Measurements from ENCODE around the gene MSRB1.
"Not testable (repeated sequence)": the region's sequence is repeated elsewhere in the genome, so short reads cannot be mapped to it uniquely, and the experiment has no call there.

MSRB1 gene

DNA sequence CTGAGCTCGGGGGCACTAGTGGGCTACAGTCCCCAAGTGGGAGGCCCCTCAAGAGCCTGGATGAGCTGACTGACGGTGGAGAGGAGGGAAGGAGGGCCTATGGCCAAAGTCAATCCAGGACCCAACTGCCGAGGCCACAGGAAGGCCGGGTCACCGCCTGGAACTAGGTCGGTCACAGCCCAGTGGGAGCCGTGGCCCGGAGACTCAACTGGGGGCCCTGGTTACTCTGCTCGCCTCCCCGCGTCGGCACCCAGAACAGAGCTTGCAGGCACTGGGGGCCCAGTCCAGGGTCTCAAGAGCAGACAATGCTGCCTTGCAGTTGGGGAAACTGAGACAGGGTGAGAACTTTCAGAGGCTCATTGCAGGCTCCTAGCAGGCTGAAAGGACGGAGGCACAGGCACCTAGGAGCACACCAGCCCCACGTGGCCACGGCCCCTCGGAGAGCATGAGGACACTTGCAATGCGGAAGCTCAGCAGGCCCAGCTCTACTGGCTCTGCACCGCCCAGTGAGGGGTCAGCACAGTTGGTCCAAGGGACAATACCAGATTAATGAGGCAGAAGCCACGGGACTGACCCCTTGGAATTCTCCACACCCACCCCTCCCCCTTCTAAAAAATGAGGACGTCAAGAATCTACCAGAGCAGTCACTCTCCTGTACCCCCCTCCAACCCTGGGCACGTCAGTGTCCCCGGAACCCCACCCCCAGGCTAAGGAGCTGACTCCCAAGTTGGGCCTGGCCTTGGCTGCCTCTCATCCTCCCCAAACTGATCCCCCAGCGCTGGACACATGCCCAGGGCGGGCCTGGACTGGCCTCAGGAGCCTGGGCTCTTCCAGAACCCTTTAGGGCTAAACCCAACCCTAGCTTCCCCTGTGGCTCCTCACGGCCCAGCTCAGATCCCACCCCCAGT lies 27.0 kb downstream of the MSRB1 start:
- DNase-seq: no peak

DNA sequence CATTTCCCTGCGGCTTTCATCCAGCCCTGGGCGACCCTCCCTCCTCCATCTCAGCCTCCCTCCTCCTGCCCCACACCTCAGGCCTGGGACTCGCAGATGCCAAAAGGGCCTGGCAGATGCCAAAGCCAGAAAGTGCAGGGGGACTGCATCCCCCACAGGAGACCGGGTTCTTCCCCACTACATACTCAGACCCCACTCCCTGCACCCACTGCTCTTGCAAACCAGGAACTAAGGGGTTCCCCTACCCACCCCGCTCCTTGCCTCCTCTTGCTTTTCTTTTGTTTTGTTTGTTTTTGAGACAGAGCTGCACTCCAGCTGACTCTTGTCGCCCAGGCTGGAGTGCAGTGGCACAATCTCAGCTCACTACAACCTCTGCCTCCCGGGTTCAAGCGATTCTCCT lies 28.0 kb downstream of the MSRB1 start:
- no peak for DNase-seq

DNA sequence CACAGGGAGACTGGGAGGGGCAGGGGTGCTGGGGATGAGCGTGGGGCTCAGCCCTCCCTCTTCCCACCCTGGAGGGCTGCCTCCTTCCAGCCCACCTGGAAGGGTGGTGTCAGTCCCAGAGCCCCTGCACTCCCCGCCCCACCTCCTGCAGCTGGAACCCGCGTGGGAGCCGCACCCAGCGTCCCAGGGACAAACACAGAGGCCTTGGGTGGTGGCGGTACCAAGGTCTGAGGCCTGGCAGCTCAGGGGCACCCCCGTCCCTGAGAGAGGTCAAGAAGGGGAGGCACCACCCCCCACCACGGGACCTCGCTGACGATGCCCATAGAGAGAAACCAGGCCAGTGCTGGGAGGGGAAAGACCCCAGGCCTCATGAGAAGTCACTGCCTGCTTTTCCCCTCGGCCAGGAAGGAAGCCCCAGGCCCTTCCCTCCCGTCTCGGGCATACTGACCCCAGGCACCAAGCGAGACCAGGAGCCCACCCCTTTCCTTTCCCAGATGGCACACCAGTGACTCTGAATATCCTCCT lies 28.9 kb downstream of the MSRB1 start:
- no peak for DNase-seq

GRCh38 chr16:1913327-1914083 lies 29.5 kb downstream of the MSRB1 start:
- DNase-seq: no peak

- DNase-seq: no peak
Measured at GRCh38 chr16:1912215-1912543, 30.8 kb downstream of the MSRB1 start.

DNA sequence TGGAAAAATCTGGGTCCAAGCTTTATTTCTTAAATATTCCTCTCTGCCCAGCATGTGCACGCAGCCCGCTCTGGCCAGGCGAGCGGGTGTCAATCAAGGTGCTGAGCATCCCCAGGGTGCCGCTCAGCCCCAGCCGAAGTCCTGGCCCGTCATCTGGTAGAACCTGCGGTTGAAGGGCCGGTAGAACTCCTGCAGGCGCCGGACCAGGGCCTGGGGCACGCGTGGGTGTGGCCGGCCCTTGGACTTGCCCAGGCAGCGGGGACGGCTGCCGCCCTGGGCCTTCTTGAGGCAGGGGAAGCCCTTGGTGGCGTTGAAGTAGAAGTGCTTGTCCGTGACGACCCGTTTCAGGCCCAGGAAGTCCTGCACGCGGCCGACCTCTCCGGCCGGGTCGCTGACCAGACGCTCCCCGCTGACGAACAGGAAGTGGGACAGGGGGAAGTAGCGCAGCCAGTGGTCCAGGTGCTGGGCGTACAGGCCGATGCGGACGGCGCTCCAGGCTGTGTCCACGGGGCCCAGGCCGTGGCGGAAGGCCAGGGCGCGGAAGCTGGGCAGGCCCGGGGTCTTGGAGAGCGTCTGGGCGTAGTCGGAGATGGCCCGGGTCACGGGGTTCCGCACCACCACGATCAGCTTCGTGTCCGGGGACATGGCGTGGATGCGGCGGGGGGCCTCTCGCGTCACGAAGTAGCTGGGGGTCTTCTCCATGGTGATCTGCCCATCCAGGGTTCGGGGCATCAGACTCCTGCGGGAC lies 31.4 kb downstream of the MSRB1 start:
- no peak for DNase-seq

- no peak for DNase-seq
Measured at GRCh38 chr16:1909561-1910231, 33.3 kb downstream of the MSRB1 start.

GRCh38 chr16:1908983-1909382 lies 34.0 kb downstream of the MSRB1 start:
- DNase-seq: no peak

- no peak for DNase-seq
Measured at GRCh38 chr16:1908184-1908583, 34.8 kb downstream of the MSRB1 start.

DNA sequence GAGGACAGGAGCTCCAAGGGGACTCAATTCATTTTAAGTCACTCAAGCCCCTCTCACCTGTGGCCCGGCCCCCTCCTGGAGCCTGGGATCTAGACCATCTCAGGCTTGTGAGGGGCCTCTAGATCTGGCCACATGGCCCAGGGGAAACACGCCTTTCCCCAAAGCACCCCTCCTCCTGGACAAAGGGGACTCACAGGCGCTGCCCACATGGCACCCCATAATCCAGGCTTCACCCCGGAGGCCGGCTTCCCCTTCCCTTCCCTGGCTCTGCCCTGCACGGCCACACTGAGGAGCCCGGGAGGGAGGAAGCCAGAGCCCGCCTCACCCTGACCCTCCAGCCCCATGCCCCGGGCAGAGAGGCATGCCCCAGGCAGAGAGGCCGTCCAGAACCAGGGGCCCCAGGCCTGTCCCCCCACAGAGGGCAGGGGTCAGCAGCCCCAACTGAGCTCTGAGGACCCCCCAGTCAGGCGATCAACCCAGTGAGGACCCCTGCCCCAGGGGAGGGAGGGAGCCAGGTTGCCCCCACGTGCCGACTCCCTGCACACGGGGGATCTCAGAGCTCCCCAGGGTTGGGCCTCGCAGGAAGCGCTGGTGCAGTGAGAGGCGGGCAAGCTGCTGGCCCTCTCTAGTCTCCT lies 35.7 kb downstream of the MSRB1 start:
- no peak for DNase-seq

GRCh38 chr16:1906846-1907165 lies 36.2 kb downstream of the MSRB1 start:
- DNase-seq: no peak

- no peak for DNase-seq
Measured at GRCh38 chr16:1906055-1906845, 36.7 kb downstream of the MSRB1 start.

DNA sequence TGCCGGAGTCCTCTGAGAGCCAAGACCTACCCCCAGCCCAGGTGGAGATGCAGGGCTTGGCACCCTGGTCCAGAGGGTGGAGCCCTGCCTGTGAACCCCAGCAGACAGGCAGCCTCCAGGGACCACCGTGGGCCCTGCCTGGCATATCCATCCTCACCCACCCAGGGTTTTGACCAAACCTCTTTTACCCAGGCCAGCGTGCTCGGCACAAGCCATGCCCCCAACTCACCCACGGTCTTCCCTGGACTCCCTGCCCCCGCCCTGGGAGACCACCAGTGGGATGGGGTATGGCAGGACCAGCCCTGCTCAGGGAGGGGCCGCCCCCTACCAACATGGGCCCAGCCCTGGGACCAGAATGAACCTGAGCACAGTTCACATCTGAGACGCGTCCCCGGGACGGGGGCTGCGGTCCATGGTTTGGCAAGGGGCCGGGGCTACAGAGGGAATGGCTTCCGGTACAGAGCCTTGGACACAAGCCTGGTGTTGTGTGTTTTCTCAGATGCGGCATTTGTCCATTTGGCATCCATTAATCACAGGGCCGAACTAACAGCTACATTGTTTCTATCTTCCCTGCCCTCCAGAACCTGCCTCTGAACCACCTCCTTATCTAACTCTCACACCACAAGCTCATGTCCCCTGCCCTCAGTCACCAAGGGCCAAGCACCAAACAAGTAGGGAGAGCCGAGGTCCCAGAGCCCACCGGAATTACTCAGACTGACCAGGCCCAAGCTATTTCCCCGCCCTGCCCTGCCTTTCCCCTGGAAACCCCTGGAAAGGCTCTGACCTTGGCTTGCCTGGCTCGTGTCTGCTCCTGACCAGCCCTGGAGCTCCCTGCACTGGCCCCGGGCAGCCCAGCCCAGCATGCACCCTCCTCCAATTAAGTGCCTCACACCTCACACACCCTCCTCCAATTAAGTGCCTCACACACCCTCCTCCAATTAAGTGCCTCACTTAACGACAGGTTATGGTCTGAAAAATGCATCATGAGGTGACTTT lies 38.9 kb downstream of the MSRB1 start:
- no peak for DNase-seq

- DNase-seq: no peak
Measured at GRCh38 chr16:1903220-1903574, 39.8 kb downstream of the MSRB1 start.

- no peak for DNase-seq
Measured at GRCh38 chr16:1902547-1903219, 40.3 kb downstream of the MSRB1 start.

DNA sequence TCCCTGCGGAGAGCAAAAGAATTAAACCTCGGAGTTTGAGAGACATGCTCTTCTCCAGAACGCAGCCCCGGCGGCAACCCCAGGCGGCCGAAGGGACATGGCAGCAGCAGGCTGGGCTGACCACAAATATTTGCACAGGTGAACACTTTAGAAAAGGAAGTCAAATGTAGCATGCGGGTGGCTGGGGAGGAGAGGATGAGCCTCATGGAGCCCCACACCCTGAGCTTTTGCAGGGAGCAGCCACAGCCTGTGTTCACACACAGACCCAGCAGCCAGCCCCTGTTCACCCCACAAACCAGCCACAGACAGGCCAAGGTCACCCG lies 42.6 kb downstream of the MSRB1 start:
- DNase-seq: no peak

DNA sequence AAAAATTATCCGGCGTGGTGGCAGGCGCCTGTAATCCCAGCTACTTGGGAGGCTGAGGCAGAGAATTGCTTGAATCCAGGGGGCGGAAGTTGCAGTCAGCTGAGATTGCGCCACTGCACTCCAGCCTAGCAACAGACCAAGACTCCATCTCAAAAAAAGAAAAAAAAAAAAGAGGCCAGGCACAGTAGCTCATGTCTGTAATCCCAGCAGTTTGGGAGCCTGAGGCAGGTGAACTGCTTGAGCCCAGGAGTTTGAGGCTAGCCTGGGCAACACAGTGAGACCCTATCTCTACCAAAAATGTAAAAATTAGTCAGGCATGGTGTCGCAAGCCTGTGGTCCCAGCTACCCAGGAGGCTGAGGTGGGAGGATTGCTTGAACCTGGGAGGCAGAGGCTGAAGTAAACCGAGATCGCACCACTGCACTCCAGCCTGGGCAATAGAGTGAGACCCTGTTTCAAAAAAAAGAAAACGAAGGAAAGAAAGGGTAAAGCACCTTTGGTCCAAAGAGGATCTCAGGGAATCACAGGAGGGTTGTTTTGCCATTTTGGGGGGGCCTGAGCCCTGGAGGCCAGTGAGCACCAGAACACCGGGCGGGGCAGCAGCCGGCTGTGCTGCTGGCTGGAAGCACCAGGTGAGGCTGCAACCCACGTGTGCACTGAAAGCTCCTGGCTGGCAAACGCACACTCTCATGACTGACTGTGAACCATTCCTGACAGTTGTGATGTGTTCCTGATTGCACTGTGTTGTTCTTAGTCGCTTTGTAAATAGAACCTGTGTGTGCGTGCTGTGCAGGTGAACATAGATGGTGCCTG lies 43.2 kb downstream of the MSRB1 start:
- no peak for DNase-seq

GRCh38 chr16:1897692-1898091 lies 45.3 kb downstream of the MSRB1 start:
- not testable (repeated sequence) for DNase-seq
